ENCODE results near the gene APOO. TPM values are rescaled to one million over a fixed set of nuclear protein-coding genes. Genes with fewer than 3 reads are reported as not detected.

Gene APOO
- total RNA-seq, 2 donors from 2014 or later: 1.5 to 5.1 TPM

- no peak for TF ChIP-seq CTCF (IDR thresholded peaks at IDR 0.05)
- ATAC-seq (ENCODE audit: insufficient number of reproducible peaks, low FRiP score, low read depth) (no peak), DNase-seq (ENCODE audit: low spot score) (no peak)
- Histone ChIP-seq H3K9me3 (no peaks in the 10 kb centered on the region), H3K4me3 (no peak overlapping the region), H3K27me3 (replicated peaks; ENCODE audit: insufficient read depth) (no peaks in the 10 kb centered on the region), H3K27ac (peak overlapping the region; percentile 27 to 73), H3K36me3 (no peaks in the 10 kb centered on the region), H3K4me1 (ENCODE audit: control insufficient read depth in 1 of 2, low read depth in 2 of 2) (peaks cover 0 to 20% of the 10 kb centered on the region in 2 donors)
Measured at GRCh38 chrX:23797371-23798128, 110.2 kb downstream of the APOO start.

GRCh38 chrX:23795221-23795620 lies 112.5 kb downstream of the APOO start:
- Histone ChIP-seq H3K4me1 (ENCODE audit: control insufficient read depth in 1 of 2, low read depth in 2 of 2) (peaks cover 0 to 20% of the 10 kb centered on the region in 2 donors), H3K27me3 (replicated peaks; ENCODE audit: insufficient read depth) (no peaks in the 10 kb centered on the region), H3K36me3 (no peaks in the 10 kb centered on the region), H3K27ac (no peak overlapping the region), H3K4me3 (no peak overlapping the region), H3K9me3 (no peaks in the 10 kb centered on the region)
- TF ChIP-seq CTCF (IDR thresholded peaks at IDR 0.05): no peak
- DNase-seq (ENCODE audit: low spot score) (no peak), ATAC-seq (ENCODE audit: insufficient number of reproducible peaks, low FRiP score, low read depth) (no peak)

GRCh38 chrX:23792861-23793553 lies 114.7 kb downstream of the APOO start:
- H3K27ac ChIP-seq: no peak overlapping the region

GRCh38 chrX:23790155-23790497 lies 117.6 kb downstream of the APOO start:
- DNase-seq (ENCODE audit: low spot score) (no peak), ATAC-seq (ENCODE audit: insufficient number of reproducible peaks, low FRiP score, low read depth) (no peak)
- no peak for TF ChIP-seq CTCF (IDR thresholded peaks at IDR 0.05)
- no peak overlapping the region for H3K4me3 ChIP-seq
- no peak overlapping the region for H3K27ac ChIP-seq
- H3K27me3 ChIP-seq (replicated peaks; ENCODE audit: insufficient read depth): no peaks in the 10 kb centered on the region
- H3K4me1 ChIP-seq (ENCODE audit: control insufficient read depth in 1 of 2, low read depth in 2 of 2): no peaks in the 10 kb centered on the region
- peaks cover 5% of the 10 kb centered on the region for H3K36me3 ChIP-seq
- H3K9me3 ChIP-seq: no peaks in the 10 kb centered on the region

More at GRCh38 chrX:23792861-23793553, 114.7 kb downstream of the APOO start:
- DNase-seq (ENCODE audit: low spot score): no peak
- no peak for ATAC-seq (ENCODE audit: insufficient number of reproducible peaks, low FRiP score, low read depth)
- H3K27me3 ChIP-seq (replicated peaks; ENCODE audit: insufficient read depth): no peaks in the 10 kb centered on the region
- no peak overlapping the region for H3K4me3 ChIP-seq
- H3K9me3 ChIP-seq: no peaks in the 10 kb centered on the region
- TF ChIP-seq CTCF (IDR thresholded peaks at IDR 0.05): no peak
- H3K4me1 ChIP-seq (ENCODE audit: control insufficient read depth in 1 of 2, low read depth in 2 of 2): peaks cover 0 to 16% of the 10 kb centered on the region in 2 donors
- H3K36me3 ChIP-seq: no peaks in the 10 kb centered on the region

- Histone ChIP-seq H3K27ac (no peak overlapping the region), H3K4me3 (no peak overlapping the region), H3K9me3 (no peaks in the 10 kb centered on the region), H3K27me3 (replicated peaks; ENCODE audit: insufficient read depth) (no peaks in the 10 kb centered on the region), H3K4me1 (ENCODE audit: control insufficient read depth in 1 of 2, low read depth in 2 of 2) (no peaks in the 10 kb centered on the region), H3K36me3 (peaks cover 5% of the 10 kb centered on the region)
- ATAC-seq (ENCODE audit: insufficient number of reproducible peaks, low FRiP score, low read depth): no peak
- no peak for DNase-seq (ENCODE audit: low spot score)
- TF ChIP-seq CTCF (IDR thresholded peaks at IDR 0.05): no peak
Measured at GRCh38 chrX:23789386-23790154, 118.2 kb downstream of the APOO start.
